ENCODE results near the gene DAB2IP.

The DAB2IP gene

DNA sequence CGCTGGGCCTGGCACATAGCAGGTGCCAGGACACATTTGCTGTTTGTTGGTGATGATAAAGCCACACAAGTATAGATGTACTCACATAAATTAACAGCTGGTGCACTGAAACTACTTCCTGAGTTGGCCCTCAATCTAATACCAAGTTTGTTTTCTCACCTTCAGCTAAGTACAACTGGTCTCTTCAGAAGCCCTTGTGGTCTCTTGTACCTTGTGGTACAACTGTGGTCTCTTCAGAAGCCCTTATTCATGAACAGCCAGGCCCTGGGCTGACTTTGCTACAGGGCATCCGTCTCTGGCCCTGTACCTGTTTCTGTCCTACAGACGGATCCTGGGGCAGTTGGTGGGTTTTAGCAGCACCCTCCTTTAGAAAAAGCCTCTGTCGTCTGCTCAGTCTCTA lies 81.5 kb downstream of the DAB2IP start:
- no peaks in the 10 kb centered on the region for H3F3A ChIP-seq (ENCODE audit: control insufficient read depth, insufficient read depth)
- TF ChIP-seq EZH2phosphoT487 (IDR thresholded peaks at IDR 0.05; ENCODE audit: borderline replicate concordance, low read length), result no peak
- no peak overlapping the region for H3K4me3 ChIP-seq (ENCODE audit: low read length)
- no peaks in the 10 kb centered on the region for H3K36me3 ChIP-seq (ENCODE audit: control insufficient read depth, low read length)
- no peaks in the 10 kb centered on the region for H3K79me2 ChIP-seq (ENCODE audit: control insufficient read depth, low read length)
- H3K4me2 ChIP-seq (ENCODE audit: low read length), result no peak overlapping the region
- H3K27ac ChIP-seq (ENCODE audit: low read depth, low read length), result no peak overlapping the region
- peaks cover 3% of the 10 kb centered on the region; the same call in 1 of the 2 replicates for H3K27me3 ChIP-seq (ENCODE audit: control insufficient read depth, low read length)
- H3K4me1 ChIP-seq (ENCODE audit: control insufficient read depth, low read length), result peaks cover 16% of the 10 kb centered on the region
- no peaks in the 10 kb centered on the region for H4K20me1 ChIP-seq (ENCODE audit: control insufficient read depth, insufficient read depth, low read depth, low read length)
- H3K9me2 ChIP-seq (replicated peaks; ENCODE audit: control insufficient read depth, low read length), result no peaks in the 10 kb centered on the region
- H3K9me3 ChIP-seq (ENCODE audit: control insufficient read depth, insufficient read depth, low read length), result no peaks in the 10 kb centered on the region

DNA sequence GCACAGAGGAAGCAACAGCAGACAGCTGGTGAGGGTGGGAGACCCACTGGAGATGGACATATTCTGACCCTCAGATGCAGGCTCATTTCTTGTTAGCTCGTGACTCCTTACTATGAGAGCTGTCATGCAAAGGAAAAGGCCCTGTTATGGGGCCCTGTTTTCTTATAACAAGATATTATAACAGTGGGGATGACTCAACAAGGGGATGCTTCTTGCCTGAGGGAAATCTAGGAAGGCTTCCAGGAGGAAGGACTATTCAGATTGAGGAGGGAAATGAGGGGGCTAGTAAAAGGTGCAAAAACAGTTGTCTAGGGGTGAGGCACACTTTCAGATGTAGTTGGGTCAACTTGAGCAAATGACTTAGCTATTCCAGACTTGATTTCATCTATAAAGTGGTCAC lies 83.0 kb downstream of the DAB2IP start:
- Histone ChIP-seq H4K20me1 (ENCODE audit: control insufficient read depth, insufficient read depth, low read depth, low read length) (no peaks in the 10 kb centered on the region), H3F3A (ENCODE audit: control insufficient read depth, insufficient read depth) (no peaks in the 10 kb centered on the region), H3K4me1 (ENCODE audit: control insufficient read depth, low read length) (peaks cover 8% of the 10 kb centered on the region), H3K9me2 (replicated peaks; ENCODE audit: control insufficient read depth, low read length) (no peaks in the 10 kb centered on the region), H3K27ac (ENCODE audit: low read depth, low read length) (no peak overlapping the region), H3K27me3 (ENCODE audit: control insufficient read depth, low read length) (peaks cover 3% of the 10 kb centered on the region; the same call in 1 of the 2 replicates), H3K4me2 (ENCODE audit: low read length) (no peak overlapping the region), H3K79me2 (ENCODE audit: control insufficient read depth, low read length) (no peaks in the 10 kb centered on the region), H3K9me3 (ENCODE audit: control insufficient read depth, insufficient read depth, low read length) (no peaks in the 10 kb centered on the region), H3K4me3 (ENCODE audit: low read length) (no peak overlapping the region), H3K36me3 (ENCODE audit: control insufficient read depth, low read length) (no peaks in the 10 kb centered on the region)
- TF ChIP-seq, protein P1, sequence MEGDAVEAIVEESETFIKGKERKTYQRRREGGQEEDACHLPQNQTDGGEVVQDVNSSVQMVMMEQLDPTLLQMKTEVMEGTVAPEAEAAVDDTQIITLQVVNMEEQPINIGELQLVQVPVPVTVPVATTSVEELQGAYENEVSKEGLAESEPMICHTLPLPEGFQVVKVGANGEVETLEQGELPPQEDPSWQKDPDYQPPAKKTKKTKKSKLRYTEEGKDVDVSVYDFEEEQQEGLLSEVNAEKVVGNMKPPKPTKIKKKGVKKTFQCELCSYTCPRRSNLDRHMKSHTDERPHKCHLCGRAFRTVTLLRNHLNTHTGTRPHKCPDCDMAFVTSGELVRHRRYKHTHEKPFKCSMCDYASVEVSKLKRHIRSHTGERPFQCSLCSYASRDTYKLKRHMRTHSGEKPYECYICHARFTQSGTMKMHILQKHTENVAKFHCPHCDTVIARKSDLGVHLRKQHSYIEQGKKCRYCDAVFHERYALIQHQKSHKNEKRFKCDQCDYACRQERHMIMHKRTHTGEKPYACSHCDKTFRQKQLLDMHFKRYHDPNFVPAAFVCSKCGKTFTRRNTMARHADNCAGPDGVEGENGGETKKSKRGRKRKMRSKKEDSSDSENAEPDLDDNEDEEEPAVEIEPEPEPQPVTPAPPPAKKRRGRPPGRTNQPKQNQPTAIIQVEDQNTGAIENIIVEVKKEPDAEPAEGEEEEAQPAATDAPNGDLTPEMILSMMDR (IDR thresholded peaks at IDR 0.05; ENCODE audit: low read depth, low read length, poor library complexity, severe bottlenecking), result no peak
- no peak for TF ChIP-seq EZH2phosphoT487 (IDR thresholded peaks at IDR 0.05; ENCODE audit: borderline replicate concordance, low read length)

DNA sequence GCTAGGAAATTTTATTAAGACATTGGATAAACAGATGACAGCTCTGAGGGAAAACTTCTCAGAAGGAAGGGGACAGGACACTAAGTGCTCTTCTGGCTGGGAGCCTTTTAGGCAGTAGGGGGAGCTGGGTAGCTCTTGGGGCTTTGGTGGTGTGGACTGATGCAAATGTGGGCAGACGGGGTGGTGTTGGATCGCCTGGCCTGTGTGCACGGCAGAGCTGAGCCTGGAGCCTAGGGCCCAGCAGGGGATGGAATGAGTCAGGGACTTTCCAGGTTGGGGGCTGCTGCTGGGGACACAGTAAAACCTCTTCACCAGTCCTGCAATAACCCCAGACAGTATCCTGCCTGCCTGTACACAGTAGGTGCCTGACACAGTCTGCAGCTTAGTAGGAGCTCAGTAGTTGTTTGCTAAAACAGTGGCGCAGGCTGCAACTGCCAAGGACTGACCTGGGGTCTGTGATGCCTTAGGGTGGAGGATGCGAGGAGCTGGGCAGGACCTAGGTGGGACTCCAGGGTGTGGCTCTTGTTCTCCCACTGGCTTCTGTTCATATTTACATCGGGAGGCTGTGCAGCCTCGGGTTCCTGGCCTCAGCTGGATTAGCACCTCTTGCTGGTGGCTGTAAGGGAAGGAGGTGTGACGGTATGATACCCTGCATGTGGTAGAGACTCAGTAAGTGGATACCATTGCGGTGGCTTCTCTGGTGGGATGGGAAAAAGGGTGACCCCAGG lies 83.8 kb downstream of the DAB2IP start:
- TF ChIP-seq EZH2phosphoT487 (IDR thresholded peaks at IDR 0.05; ENCODE audit: borderline replicate concordance, low read length), result no peak
- TF ChIP-seq, protein P1 (IDR thresholded peaks at IDR 0.05; ENCODE audit: low read depth, low read length, poor library complexity, severe bottlenecking), result peak; percentile 69
- H3K79me2 ChIP-seq (ENCODE audit: control insufficient read depth, low read length), result no peaks in the 10 kb centered on the region
- no peaks in the 10 kb centered on the region for H4K20me1 ChIP-seq (ENCODE audit: control insufficient read depth, insufficient read depth, low read depth, low read length)
- H3K4me3 ChIP-seq (ENCODE audit: low read length), result no peak overlapping the region
- H3F3A ChIP-seq (ENCODE audit: control insufficient read depth, insufficient read depth), result no peaks in the 10 kb centered on the region
- H3K36me3 ChIP-seq (ENCODE audit: control insufficient read depth, low read length), result no peaks in the 10 kb centered on the region
- no peaks in the 10 kb centered on the region for H3K9me3 ChIP-seq (ENCODE audit: control insufficient read depth, insufficient read depth, low read length)
- no peak overlapping the region for H3K4me2 ChIP-seq (ENCODE audit: low read length)
- no peaks in the 10 kb centered on the region for H3K9me2 ChIP-seq (replicated peaks; ENCODE audit: control insufficient read depth, low read length)
- no peak overlapping the region for H3K27ac ChIP-seq (ENCODE audit: low read depth, low read length)
- H3K4me1 ChIP-seq (ENCODE audit: control insufficient read depth, low read length), result peaks cover 8% of the 10 kb centered on the region
- H3K27me3 ChIP-seq (ENCODE audit: control insufficient read depth, low read length), result peaks cover 3% of the 10 kb centered on the region; the same call in 1 of the 2 replicates
